ENCODE data around the gene ATP8B2.

ATP8B2 gene

DNA sequence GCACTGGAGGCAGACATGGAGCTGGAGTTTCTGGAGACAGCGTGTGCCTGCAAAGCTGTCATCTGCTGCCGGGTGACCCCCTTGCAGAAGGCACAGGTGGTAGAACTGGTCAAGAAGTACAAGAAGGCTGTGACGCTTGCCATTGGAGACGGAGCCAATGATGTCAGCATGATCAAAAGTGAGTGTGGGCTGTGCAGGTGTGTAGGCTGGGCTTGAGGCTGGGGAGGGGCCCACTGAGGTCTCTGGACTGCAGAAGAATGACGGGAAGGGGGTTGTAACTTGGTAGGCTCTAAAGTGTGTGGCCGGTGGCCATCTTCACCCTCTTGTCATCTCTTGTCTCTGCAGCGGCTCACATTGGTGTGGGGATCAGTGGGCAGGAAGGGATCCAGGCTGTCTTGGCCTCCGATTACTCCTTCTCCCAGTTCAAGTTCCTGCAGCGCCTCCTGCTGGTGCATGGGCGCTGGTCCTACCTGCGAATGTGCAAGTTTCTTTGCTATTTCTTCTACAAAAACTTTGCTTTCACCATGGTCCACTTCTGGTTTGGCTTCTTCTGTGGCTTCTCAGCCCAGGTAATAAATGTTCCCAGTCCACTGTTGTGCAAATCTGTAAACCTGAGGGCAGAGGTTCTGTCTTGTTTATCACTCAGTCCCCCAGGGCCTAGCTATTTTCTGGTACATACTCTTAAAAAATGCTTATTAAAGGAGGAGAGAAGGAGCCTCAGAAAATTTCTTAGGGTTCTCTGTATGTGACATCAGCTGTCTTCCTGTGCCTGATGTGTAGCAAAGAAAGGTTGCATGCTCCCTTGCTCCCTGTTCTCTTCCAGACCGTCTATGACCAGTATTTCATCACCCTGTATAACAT is 19.9 kb downstream of the ATP8B2 start (continued):
- TF ChIP-seq SP7 (tag by site-specific recombination; IDR thresholded peaks at IDR 0.05) (no peak), YY1 (tag by site-specific recombination; IDR thresholded peaks at IDR 0.05) (no peak), ZNF366 (tag by site-specific recombination; conservative IDR thresholded peaks at IDR 0.05) (no peak), ZFHX2 (tag by site-specific recombination; conservative IDR thresholded peaks at IDR 0.05) (peak; percentile 70), ZNF548 (tag by site-specific recombination; IDR thresholded peaks at IDR 0.05) (no peak), GFI1B (tag by site-specific recombination; IDR thresholded peaks at IDR 0.05) (no peak), ZNF426 (tag by site-specific recombination; IDR thresholded peaks at IDR 0.05) (no peak), ZNF560 (tag by site-specific recombination; IDR thresholded peaks at IDR 0.05; ENCODE audit: borderline replicate concordance) (no peak), SETDB1 (IDR thresholded peaks at IDR 0.05; ENCODE audit: insufficient read length, low read length) (no peak), RBAK (tag by site-specific recombination; IDR thresholded peaks at IDR 0.05) (no peak)
- TF ChIP-seq, protein P1, sequence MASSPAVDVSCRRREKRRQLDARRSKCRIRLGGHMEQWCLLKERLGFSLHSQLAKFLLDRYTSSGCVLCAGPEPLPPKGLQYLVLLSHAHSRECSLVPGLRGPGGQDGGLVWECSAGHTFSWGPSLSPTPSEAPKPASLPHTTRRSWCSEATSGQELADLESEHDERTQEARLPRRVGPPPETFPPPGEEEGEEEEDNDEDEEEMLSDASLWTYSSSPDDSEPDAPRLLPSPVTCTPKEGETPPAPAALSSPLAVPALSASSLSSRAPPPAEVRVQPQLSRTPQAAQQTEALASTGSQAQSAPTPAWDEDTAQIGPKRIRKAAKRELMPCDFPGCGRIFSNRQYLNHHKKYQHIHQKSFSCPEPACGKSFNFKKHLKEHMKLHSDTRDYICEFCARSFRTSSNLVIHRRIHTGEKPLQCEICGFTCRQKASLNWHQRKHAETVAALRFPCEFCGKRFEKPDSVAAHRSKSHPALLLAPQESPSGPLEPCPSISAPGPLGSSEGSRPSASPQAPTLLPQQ (tag by site-specific recombination; IDR thresholded peaks at IDR 0.05), result peak; percentile 42; the same call in 1 of the 2 replicates
- TF ChIP-seq, protein P2, sequence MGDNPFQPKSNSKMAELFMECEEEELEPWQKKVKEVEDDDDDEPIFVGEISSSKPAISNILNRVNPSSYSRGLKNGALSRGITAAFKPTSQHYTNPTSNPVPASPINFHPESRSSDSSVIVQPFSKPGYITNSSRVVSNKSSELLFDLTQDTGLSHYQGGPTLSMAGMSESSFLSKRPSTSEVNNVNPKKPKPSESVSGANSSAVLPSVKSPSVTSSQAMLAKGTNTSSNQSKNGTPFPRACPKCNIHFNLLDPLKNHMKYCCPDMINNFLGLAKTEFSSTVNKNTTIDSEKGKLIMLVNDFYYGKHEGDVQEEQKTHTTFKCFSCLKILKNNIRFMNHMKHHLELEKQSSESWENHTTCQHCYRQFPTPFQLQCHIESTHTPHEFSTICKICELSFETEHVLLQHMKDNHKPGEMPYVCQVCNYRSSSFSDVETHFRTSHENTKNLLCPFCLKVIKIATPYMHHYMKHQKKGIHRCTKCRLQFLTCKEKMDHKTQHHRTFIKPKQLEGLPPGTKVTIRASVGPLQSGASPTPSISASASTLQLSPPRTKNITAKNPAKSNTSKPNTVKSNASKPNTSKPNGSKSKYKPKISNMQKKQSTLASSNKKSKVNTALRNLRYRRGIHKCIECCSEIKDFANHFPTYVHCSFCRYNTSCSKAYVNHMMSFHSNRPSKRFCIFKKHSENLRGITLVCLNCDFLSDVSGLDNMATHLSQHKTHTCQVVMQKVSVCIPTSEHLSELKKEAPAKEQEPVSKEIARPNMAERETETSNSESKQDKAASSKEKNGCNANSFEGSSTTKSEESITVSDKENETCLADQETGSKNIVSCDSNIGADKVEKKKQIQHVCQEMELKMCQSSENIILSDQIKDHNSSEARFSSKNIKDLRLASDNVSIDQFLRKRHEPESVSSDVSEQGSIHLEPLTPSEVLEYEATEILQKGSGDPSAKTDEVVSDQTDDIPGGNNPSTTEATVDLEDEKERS (tag by site-specific recombination; IDR thresholded peaks at IDR 0.05), result no peak
- TF ChIP-seq, protein P3, sequence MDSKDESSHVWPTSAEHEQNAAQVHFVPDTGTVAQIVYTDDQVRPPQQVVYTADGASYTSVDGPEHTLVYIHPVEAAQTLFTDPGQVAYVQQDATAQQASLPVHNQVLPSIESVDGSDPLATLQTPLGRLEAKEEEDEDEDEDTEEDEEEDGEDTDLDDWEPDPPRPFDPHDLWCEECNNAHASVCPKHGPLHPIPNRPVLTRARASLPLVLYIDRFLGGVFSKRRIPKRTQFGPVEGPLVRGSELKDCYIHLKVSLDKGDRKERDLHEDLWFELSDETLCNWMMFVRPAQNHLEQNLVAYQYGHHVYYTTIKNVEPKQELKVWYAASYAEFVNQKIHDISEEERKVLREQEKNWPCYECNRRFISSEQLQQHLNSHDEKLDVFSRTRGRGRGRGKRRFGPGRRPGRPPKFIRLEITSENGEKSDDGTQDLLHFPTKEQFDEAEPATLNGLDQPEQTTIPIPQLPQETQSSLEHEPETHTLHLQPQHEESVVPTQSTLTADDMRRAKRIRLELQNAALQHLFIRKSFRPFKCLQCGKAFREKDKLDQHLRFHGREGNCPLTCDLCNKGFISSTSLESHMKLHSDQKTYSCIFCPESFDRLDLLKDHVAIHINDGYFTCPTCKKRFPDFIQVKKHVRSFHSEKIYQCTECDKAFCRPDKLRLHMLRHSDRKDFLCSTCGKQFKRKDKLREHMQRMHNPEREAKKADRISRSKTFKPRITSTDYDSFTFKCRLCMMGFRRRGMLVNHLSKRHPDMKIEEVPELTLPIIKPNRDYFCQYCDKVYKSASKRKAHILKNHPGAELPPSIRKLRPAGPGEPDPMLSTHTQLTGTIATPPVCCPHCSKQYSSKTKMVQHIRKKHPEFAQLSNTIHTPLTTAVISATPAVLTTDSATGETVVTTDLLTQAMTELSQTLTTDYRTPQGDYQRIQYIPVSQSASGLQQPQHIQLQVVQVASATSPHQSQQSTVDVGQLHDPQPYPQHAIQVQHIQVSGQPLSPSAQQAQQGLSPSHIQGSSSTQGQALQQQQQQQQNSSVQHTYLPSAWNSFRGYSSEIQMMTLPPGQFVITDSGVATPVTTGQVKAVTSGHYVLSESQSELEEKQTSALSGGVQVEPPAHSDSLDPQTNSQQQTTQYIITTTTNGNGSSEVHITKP (tag by site-specific recombination; IDR thresholded peaks at IDR 0.05), result no peak
- TF ChIP-seq, protein P4, sequence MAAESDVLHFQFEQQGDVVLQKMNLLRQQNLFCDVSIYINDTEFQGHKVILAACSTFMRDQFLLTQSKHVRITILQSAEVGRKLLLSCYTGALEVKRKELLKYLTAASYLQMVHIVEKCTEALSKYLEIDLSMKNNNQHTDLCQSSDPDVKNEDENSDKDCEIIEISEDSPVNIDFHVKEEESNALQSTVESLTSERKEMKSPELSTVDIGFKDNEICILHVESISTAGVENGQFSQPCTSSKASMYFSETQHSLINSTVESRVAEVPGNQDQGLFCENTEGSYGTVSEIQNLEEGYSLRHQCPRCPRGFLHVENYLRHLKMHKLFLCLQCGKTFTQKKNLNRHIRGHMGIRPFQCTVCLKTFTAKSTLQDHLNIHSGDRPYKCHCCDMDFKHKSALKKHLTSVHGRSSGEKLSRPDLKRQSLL (tag by site-specific recombination; IDR thresholded peaks at IDR 0.05), result no peak
- TF ChIP-seq, protein P5, sequence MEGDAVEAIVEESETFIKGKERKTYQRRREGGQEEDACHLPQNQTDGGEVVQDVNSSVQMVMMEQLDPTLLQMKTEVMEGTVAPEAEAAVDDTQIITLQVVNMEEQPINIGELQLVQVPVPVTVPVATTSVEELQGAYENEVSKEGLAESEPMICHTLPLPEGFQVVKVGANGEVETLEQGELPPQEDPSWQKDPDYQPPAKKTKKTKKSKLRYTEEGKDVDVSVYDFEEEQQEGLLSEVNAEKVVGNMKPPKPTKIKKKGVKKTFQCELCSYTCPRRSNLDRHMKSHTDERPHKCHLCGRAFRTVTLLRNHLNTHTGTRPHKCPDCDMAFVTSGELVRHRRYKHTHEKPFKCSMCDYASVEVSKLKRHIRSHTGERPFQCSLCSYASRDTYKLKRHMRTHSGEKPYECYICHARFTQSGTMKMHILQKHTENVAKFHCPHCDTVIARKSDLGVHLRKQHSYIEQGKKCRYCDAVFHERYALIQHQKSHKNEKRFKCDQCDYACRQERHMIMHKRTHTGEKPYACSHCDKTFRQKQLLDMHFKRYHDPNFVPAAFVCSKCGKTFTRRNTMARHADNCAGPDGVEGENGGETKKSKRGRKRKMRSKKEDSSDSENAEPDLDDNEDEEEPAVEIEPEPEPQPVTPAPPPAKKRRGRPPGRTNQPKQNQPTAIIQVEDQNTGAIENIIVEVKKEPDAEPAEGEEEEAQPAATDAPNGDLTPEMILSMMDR (tag by site-specific recombination; IDR thresholded peaks at IDR 0.05), result peak; percentile 33; the same call in 1 of the 2 replicates

Measured in HEK293 (cell line).